ENCODE results near the gene CBLB.
"Not testable (repeated sequence)": the region's sequence is repeated elsewhere in the genome, so short reads cannot be mapped to it uniquely, and the experiment has no call there.

The CBLB gene

DNA sequence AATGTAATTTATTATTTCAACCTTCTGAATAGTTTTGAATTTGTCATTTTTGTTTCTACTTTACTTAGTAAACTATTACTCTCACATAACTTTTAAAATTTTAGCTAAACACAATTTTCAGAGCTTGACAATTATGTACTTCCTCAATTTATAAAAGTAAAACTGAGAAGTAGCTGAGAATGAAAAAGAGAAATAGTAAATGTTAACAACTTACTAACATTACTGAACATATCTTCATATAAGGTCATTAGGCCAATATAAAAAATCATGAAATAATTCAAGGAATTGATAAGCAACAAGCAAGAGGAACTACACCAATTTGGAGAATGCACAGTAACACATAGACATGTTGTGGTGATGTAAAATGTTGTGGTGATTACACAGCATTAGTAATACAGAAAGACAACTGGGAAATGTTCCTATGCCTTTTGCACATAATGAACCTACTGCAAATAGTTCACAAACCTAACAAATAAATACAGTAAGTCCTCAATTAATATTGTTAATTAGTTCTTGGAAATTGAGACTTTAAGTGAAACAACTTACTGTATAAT lies 137.9 kb downstream of the CBLB start:
- peak; percentile 44 for DNase-seq (ENCODE audit: low read depth)
- no peak overlapping the region for H3K4me3 ChIP-seq (ENCODE audit: low read depth, low read length)
- no peak for TF ChIP-seq CTCF (conservative IDR thresholded peaks at IDR 0.05; ENCODE audit: low read depth, low read length)

- no peak overlapping the region for H3K4me3 ChIP-seq (ENCODE audit: low read depth, low read length)
- peak; percentile 73 for DNase-seq (ENCODE audit: low read depth)
- no peak for TF ChIP-seq CTCF (conservative IDR thresholded peaks at IDR 0.05; ENCODE audit: low read depth, low read length)
Measured at GRCh38 chr3:105729667-105730066, 139.1 kb downstream of the CBLB start.

DNA sequence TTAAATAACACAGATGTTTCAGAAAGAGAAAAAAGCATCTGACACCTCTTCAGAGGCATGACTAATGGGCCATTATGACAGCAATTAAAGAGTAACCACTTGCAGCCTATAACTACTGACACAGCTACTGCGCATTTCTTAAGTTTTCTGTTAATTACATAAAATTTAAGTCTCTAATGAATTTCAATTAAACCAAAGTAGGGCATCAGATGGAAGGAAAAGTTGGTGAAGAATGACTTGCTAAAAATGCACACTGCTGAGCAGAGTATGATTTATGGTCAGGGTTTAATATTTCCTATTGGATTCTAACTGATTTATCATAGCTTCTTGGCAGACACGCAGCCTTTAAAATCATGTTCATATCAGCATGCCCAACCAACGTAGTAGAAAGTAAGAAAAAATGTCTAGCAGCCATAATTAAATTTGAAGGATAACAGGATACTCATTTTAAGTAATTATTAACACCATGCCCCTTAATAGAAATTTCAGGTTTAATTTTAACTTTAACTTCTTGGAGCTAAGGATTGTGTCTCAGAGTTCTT lies 140.0 kb downstream of the CBLB start:
- H3K4me3 ChIP-seq (ENCODE audit: low read depth, low read length), result no peak overlapping the region
- DNase-seq (ENCODE audit: low read depth), result peak; percentile 27
- no peak for TF ChIP-seq CTCF (conservative IDR thresholded peaks at IDR 0.05; ENCODE audit: low read depth, low read length)

- H3K4me3 ChIP-seq (ENCODE audit: low read depth, low read length); DNase-seq (ENCODE audit: low read depth): not testable (repeated sequence)
Measured at GRCh38 chr3:105727036-105727435, 141.8 kb downstream of the CBLB start.

DNA sequence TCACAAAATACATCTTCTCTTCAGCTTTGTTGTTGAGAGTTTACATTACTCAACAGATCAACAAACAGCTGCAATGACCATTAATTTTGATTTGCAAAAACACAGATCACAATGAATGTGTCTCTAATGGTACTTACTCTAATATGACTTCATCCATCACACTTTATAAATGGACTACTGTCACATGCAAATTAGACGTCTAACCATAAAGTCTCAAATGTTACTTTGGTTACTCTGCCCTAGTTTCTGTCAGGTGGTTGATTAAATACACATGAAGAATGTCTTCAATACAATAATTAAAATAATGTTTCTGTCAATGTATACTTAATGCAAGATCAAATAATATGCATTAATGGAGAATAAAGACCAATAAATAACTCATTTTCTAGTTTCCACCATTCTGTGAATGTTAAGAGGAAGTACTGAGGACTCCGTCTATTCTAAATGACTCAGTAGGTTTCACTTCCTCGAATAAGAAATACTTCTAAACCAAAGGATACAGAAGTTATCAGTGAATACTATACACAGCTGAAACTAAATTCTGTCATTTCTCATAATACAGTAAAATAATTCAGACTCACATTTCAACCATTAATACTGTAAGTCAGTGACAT lies 145.8 kb downstream of the CBLB start:
- TF ChIP-seq CTCF (conservative IDR thresholded peaks at IDR 0.05; ENCODE audit: low read depth, low read length), result no peak
- no peak for DNase-seq (ENCODE audit: low read depth)
- H3K4me3 ChIP-seq (ENCODE audit: low read depth, low read length), result no peak overlapping the region

- H3K4me3 ChIP-seq (ENCODE audit: low read depth, low read length), result no peak overlapping the region
- no peak for DNase-seq (ENCODE audit: low read depth)
- no peak for TF ChIP-seq CTCF (conservative IDR thresholded peaks at IDR 0.05; ENCODE audit: low read depth, low read length)
Measured at GRCh38 chr3:105719791-105720190, 149.0 kb downstream of the CBLB start.

DNA sequence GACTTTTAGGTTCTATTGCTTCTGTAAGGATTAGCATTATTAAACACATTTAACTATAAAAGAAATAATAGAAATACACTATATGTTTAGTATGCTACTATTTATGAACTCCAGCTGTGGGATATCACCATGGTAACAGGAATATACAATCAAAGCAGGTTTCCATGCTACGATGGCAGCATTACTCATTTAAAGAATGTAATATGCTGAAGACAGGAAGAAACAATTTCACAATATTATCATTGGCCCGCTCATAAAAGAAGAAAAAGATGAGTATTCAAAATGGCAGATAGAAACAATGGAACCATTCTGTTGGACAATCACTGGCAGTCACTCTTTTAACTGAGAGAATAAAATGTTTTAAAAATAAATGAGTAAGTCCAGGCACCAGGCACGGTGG lies 153.4 kb downstream of the CBLB start:
- peak; percentile 94 for DNase-seq (ENCODE audit: low read depth)
- TF ChIP-seq CTCF (conservative IDR thresholded peaks at IDR 0.05; ENCODE audit: low read depth, low read length), result no peak
- H3K4me3 ChIP-seq (ENCODE audit: low read depth, low read length), result no peak overlapping the region

Data from choroid plexus epithelial cell (primary cell).